Activated T-helper 1 cell treated with anti-CD3 and anti-CD28 coated beads, Interleukin-12 subunit alpha, Interleukin-12 subunit beta, Interleukin-2, Interleukin-4 antibody, amounts not matched to agents 30 ng/mL and 10 ng/mL and 1 ng/mL, durations not matched to agents 14 hours and 24 hours and 36 hours (primary cell): ENCODE results near the gene POLRMT. TPM values are rescaled to one million over a fixed set of nuclear protein-coding genes. Genes with fewer than 3 reads are reported as not detected.

Source experiments
- DNase-seq: peaks from one replicate; pipeline ENCODE4 v3.0.0; 2021; ENCODE audit warnings: low spot score
- H3K27ac Mint-ChIP-seq: one replicate; pipeline ENCODE4 v1.8.0; 2021; ENCODE audit warnings: mild to moderate bottlenecking, mixed read lengths
- H3K27me3 Mint-ChIP-seq: one replicate; pipeline ENCODE4 v1.8.0; 2022; ENCODE audit warnings: mild to moderate bottlenecking, moderate library complexity, mixed read lengths; ENCODE audit not compliant: insufficient read depth
- H3K36me3 Mint-ChIP-seq: one replicate; pipeline ENCODE4 v1.8.0; 2021; ENCODE audit warnings: low read depth, mixed read lengths
- H3K4me1 Mint-ChIP-seq: one replicate; pipeline ENCODE4 v1.8.0; 2021; ENCODE audit warnings: low read depth, mixed read lengths
- H3K4me3 Mint-ChIP-seq: one replicate; pipeline ENCODE4 v1.8.0; 2021; ENCODE audit warnings: mild to moderate bottlenecking, moderate library complexity, mixed read lengths
- H3K9me3 Mint-ChIP-seq: one replicate; pipeline ENCODE4 v1.8.0; 2021; ENCODE audit warnings: mixed read lengths
- intact Hi-C: fragments of 100-400 bp; cut with micrococcal nuclease; formaldehyde crosslinking; loops from one replicate; pipeline ENCODE4 v1.15.1; 2024
- total RNA-seq: library from RNA; stranded (reverse); gene quantifications from 2 replicates; pipeline ENCODE4 v1.2.3, GENCODE V29; 2022

POLRMT gene
- total RNA-seq, 1 donor from 2014 or later: 104 TPM

GRCh38 chr19:658916-659839, 25.8 kb upstream of the POLRMT start:
- no peaks in the 10 kb centered on the region for H3K27me3 Mint-ChIP-seq

GRCh38 chr19:658059-658839, 24.9 kb upstream of the POLRMT start:
- H3K27ac Mint-ChIP-seq: no peak overlapping the region
- DNase-seq: no peak
- no peak overlapping the region for H3K4me3 Mint-ChIP-seq
- H3K36me3 Mint-ChIP-seq: peaks cover 9% of the 10 kb centered on the region
- no peaks in the 10 kb centered on the region for H3K27me3 Mint-ChIP-seq
- peaks cover 19% of the 10 kb centered on the region for H3K4me1 Mint-ChIP-seq
- no peaks in the 10 kb centered on the region for H3K9me3 Mint-ChIP-seq
- intact Hi-C loops: no loop called here

More at GRCh38 chr19:658916-659839, 25.8 kb upstream of the POLRMT start:
- Mint-ChIP-seq H3K36me3 (peaks cover 9% of the 10 kb centered on the region), H3K4me3 (peak overlapping the region; percentile 95), H3K27ac (no peak overlapping the region), H3K9me3 (no peaks in the 10 kb centered on the region), H3K4me1 (peaks cover 27% of the 10 kb centered on the region)
- no peak for DNase-seq
- intact Hi-C loops: no loop called here

- no peaks in the 10 kb centered on the region for H3K27me3 Mint-ChIP-seq
- H3K36me3 Mint-ChIP-seq: peaks cover 9% of the 10 kb centered on the region
- no peaks in the 10 kb centered on the region for H3K9me3 Mint-ChIP-seq
- H3K4me1 Mint-ChIP-seq: peaks cover 19% of the 10 kb centered on the region
- no peak overlapping the region for H3K27ac Mint-ChIP-seq
- intact Hi-C loops: no loop called here
- H3K4me3 Mint-ChIP-seq: no peak overlapping the region
- no peak for DNase-seq
Measured at GRCh38 chr19:657611-658010, 24.3 kb upstream of the POLRMT start.

GRCh38 chr19:656751-657559, 23.6 kb upstream of the POLRMT start:
- no peak for DNase-seq
- Mint-ChIP-seq H3K4me3 (no peak overlapping the region), H3K27ac (no peak overlapping the region), H3K9me3 (no peaks in the 10 kb centered on the region), H3K4me1 (peaks cover 19% of the 10 kb centered on the region), H3K27me3 (no peaks in the 10 kb centered on the region), H3K36me3 (peaks cover 9% of the 10 kb centered on the region)
- intact Hi-C loops: no loop called here

GRCh38 chr19:655691-656090, 22.4 kb upstream of the POLRMT start:
- intact Hi-C loops: no loop called here
- peaks cover 9% of the 10 kb centered on the region for H3K36me3 Mint-ChIP-seq
- no peak overlapping the region for H3K27ac Mint-ChIP-seq
- DNase-seq: no peak
- H3K9me3 Mint-ChIP-seq: no peaks in the 10 kb centered on the region
- peaks cover 9% of the 10 kb centered on the region for H3K4me1 Mint-ChIP-seq
- H3K27me3 Mint-ChIP-seq: no peaks in the 10 kb centered on the region
- no peak overlapping the region for H3K4me3 Mint-ChIP-seq

GRCh38 chr19:653425-653824, 20.1 kb upstream of the POLRMT start:
- no peaks in the 10 kb centered on the region for H3K9me3 Mint-ChIP-seq
- intact Hi-C loops: no loop called here
- H3K36me3 Mint-ChIP-seq: peaks cover 8% of the 10 kb centered on the region

GRCh38 chr19:652467-653389, 19.4 kb upstream of the POLRMT start:
- Mint-ChIP-seq H3K4me3 (no peak overlapping the region), H3K9me3 (no peaks in the 10 kb centered on the region), H3K27me3 (no peaks in the 10 kb centered on the region), H3K36me3 (peaks cover 10% of the 10 kb centered on the region), H3K4me1 (peaks cover 5% of the 10 kb centered on the region), H3K27ac (no peak overlapping the region)
- intact Hi-C loops: no loop called here
- no peak for DNase-seq

More at GRCh38 chr19:653425-653824, 20.1 kb upstream of the POLRMT start:
- H3K27me3 Mint-ChIP-seq: no peaks in the 10 kb centered on the region
- no peak for DNase-seq
- peaks cover 5% of the 10 kb centered on the region for H3K4me1 Mint-ChIP-seq
- H3K27ac Mint-ChIP-seq: no peak overlapping the region
- H3K4me3 Mint-ChIP-seq: no peak overlapping the region

- H3K9me3 Mint-ChIP-seq: no peaks in the 10 kb centered on the region
- no peak for DNase-seq
- peaks cover 5% of the 10 kb centered on the region for H3K4me1 Mint-ChIP-seq
- no peak overlapping the region for H3K4me3 Mint-ChIP-seq
- intact Hi-C loops: no loop called here
- H3K27ac Mint-ChIP-seq: no peak overlapping the region
- H3K27me3 Mint-ChIP-seq: no peaks in the 10 kb centered on the region
- H3K36me3 Mint-ChIP-seq: peaks cover 10% of the 10 kb centered on the region
Measured at GRCh38 chr19:651991-652390, 18.7 kb upstream of the POLRMT start.

GRCh38 chr19:651114-651818, 17.9 kb upstream of the POLRMT start:
- H3K4me3 Mint-ChIP-seq: no peak overlapping the region
- peaks cover 10% of the 10 kb centered on the region for H3K36me3 Mint-ChIP-seq
- H3K27ac Mint-ChIP-seq: no peak overlapping the region
- no peak for DNase-seq
- no peaks in the 10 kb centered on the region for H3K27me3 Mint-ChIP-seq
- no peaks in the 10 kb centered on the region for H3K9me3 Mint-ChIP-seq
- H3K4me1 Mint-ChIP-seq: peaks cover 5% of the 10 kb centered on the region
- intact Hi-C loops: no loop called here

- DNase-seq: no peak
- H3K9me3 Mint-ChIP-seq: no peaks in the 10 kb centered on the region
- H3K4me1 Mint-ChIP-seq: peaks cover 4% of the 10 kb centered on the region
- no peak overlapping the region for H3K4me3 Mint-ChIP-seq
- H3K27ac Mint-ChIP-seq: no peak overlapping the region
- H3K27me3 Mint-ChIP-seq: no peaks in the 10 kb centered on the region
- intact Hi-C loops: no loop called here
- H3K36me3 Mint-ChIP-seq: peaks cover 10% of the 10 kb centered on the region
Measured at GRCh38 chr19:650121-650520, 16.8 kb upstream of the POLRMT start.

- no peaks in the 10 kb centered on the region for H3K9me3 Mint-ChIP-seq
- H3K36me3 Mint-ChIP-seq: peaks cover 7% of the 10 kb centered on the region
- DNase-seq: no peak
- intact Hi-C loops: no loop called here
- no peak overlapping the region for H3K27ac Mint-ChIP-seq
- H3K4me3 Mint-ChIP-seq: no peak overlapping the region
- no peaks in the 10 kb centered on the region for H3K27me3 Mint-ChIP-seq
- no peaks in the 10 kb centered on the region for H3K4me1 Mint-ChIP-seq
Measured at GRCh38 chr19:648904-649801, 15.8 kb upstream of the POLRMT start.
